Omental fat pad (tissue), 4 donors: ENCODE measurements around the gene CHMP4B. TPM values are rescaled to one million over a fixed set of nuclear protein-coding genes. Genes with fewer than 3 reads are reported as not detected.

Experiments
- ATAC-seq: fragments of 150-250 bp; one replicate; pipeline ENCODE4 v1.9.1; 2016; ENCODE audit warnings: mild to moderate bottlenecking, moderate library complexity; ENCODE audit not compliant: low FRiP score
- DNase-seq: peaks from one replicate; pipeline ENCODE4 v3.0.0-alpha.2; 2019; ENCODE audit warnings: low spot score
- CTCF ChIP-seq, 3 donors: fragments of 450-650 bp; IDR thresholded peaks; one replicate each; pipeline ENCODE4 v1.5.1; 2016 to 2017; ENCODE audit warnings: antibody characterized with exemption in 3 of 3, mild to moderate bottlenecking in 3 of 3, moderate library complexity in 2 of 3
- total RNA-seq, 4 donors: library from RNA; depleted of rRNA; stranded (reverse); fragments of >200 nt; gene quantifications; one replicate each; pipeline ENCODE4 v1.1.0, GENCODE V29; 2016

Gene CHMP4B
- total RNA-seq, 4 donors from 2014 or later = 64.8 to 96.7 (median 69.8) TPM

GRCh38 chr20:33842346-33842745, 31.2 kb downstream of the CHMP4B start:
- no peak for TF ChIP-seq CTCF (IDR thresholded peaks at IDR 0.05)
- ATAC-seq (no peak), DNase-seq (no peak)

DNA sequence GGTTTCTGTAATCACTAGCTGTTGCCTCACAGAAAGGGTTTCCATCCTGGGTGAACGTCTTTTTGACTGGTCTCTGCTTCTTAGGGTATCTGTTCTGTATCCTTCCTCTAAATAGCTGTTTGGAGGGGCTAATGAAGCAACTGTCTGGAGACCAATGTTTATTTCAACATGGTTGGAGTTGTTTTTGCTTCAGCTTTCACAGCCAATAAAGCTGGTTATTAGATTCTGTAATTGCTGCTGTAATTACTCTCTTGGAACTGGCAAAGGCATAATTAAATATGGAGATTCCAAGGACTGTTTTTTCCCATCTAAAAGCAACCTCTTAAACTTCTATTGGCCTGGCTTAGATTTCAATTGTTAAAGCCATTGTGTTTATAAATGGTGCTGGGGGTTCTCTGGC, 31.9 kb downstream of the CHMP4B start:
- DNase-seq (no peak), ATAC-seq (no peak)
- TF ChIP-seq CTCF (IDR thresholded peaks at IDR 0.05) = no peak

DNA sequence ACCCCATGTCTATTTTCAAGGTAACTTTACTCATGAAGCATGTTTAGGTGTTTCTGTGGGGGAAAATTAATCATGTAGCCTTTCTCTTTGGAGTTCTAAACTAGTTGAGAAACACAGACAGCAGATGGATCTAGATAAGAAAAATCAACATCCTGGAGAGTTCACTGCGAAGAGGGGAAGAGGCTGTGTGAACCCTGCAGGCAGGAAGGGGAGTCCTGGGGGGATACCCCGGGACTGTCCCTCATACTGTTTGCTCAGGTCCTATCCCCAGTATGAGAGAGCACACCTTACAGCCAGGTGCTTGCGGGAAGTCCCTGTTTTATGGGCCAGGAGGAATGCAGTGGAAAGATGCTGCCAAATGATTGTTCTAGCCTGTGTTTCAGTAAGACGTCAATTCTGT, 32.7 kb downstream of the CHMP4B start:
- DNase-seq = no peak
- ATAC-seq = no peak

GRCh38 chr20:33846291-33846935, 35.3 kb downstream of the CHMP4B start:
- TF ChIP-seq CTCF (IDR thresholded peaks at IDR 0.05) = no peak
- ATAC-seq = no peak
- no peak for DNase-seq

More for the DNA sequence above, 32.7 kb downstream of the CHMP4B start:
- TF ChIP-seq CTCF (IDR thresholded peaks at IDR 0.05) = no peak

DNA sequence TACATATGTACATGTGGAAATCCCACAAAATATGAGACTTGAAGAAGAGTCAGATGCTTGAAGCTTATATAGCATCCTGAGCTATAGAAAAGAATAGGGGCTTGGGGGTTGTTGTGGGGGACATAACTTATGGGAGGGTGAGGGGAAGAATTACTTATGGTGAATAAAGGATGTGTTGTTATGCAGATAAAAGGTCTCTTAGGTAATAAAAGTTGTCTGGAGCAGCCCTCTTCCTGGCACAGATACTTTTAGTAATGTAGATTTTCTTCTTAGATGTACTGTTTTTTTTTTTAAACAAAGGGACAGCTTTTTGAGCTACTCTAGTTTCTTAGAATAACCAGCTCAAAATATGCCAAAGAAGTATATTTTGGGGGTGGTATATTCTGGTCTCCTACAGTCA, 35.9 kb downstream of the CHMP4B start:
- ATAC-seq (no peak), DNase-seq (no peak)
- TF ChIP-seq CTCF (IDR thresholded peaks at IDR 0.05) = no peak

GRCh38 chr20:33848391-33848790, 37.2 kb downstream of the CHMP4B start:
- TF ChIP-seq CTCF (IDR thresholded peaks at IDR 0.05) = no peak
- ATAC-seq = no peak
- no peak for DNase-seq

- ATAC-seq (no peak), DNase-seq (no peak)
- no peak for TF ChIP-seq CTCF (IDR thresholded peaks at IDR 0.05)
Measured at GRCh38 chr20:33850159-33850558, 39.0 kb downstream of the CHMP4B start.
